Gastroesophageal sphincter (tissue), 3 donors: ENCODE results near the gene NRXN3.

Source experiments
- POLR2AphosphoS5 ChIP-seq: sonication (generic); formaldehyde crosslinking; IDR thresholded peaks from one replicate; pipeline ENCODE4 v1.6.1; 2017; ENCODE audit warnings: antibody characterized with exemption
- TF ChIP-seq, protein P1 (sequence below), 4 experiments: fragments of 200-600 bp in 2 of 4; fragments of 450-650 bp in 2 of 4; sonication (generic) in 1 of 4; IDR thresholded peaks; one replicate each; pipeline ENCODE4 v1.5.1; 2017 to 2019; ENCODE audit warnings: antibody characterized with exemption in 4 of 4, mild to moderate bottlenecking in 2 of 4, moderate library complexity in 2 of 4

DNA sequence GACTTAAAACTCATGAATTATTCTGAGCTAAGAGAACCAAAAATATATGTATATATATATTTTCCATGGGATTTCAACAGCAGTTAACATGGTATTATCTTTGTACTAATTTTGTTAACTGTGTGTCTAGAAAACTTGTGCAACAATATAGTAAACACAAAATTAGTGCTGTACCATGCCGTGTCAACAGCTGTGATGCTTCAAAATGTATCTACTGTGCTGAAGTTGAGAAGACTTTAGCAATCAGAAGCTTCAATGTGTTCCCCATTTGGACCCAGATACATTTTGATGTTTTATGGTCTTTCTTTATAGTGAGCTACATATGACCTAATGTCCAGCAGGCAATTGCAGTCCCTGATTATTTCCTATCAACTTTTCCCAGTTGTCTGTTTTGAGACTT lies 1635.5 kb downstream of the NRXN3 start:
- TF ChIP-seq, protein P1, sequence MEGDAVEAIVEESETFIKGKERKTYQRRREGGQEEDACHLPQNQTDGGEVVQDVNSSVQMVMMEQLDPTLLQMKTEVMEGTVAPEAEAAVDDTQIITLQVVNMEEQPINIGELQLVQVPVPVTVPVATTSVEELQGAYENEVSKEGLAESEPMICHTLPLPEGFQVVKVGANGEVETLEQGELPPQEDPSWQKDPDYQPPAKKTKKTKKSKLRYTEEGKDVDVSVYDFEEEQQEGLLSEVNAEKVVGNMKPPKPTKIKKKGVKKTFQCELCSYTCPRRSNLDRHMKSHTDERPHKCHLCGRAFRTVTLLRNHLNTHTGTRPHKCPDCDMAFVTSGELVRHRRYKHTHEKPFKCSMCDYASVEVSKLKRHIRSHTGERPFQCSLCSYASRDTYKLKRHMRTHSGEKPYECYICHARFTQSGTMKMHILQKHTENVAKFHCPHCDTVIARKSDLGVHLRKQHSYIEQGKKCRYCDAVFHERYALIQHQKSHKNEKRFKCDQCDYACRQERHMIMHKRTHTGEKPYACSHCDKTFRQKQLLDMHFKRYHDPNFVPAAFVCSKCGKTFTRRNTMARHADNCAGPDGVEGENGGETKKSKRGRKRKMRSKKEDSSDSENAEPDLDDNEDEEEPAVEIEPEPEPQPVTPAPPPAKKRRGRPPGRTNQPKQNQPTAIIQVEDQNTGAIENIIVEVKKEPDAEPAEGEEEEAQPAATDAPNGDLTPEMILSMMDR (IDR thresholded peaks at IDR 0.05), result no peak
- TF ChIP-seq POLR2AphosphoS5, result no peak
